ES-I3 (cell line): ENCODE data around the gene HSFX1.
"Not testable (repeated sequence)": the region's sequence is repeated elsewhere in the genome, so short reads cannot be mapped to it uniquely, and the experiment has no call there.

Experiments used
- H3K36me3 ChIP-seq: 2 replicates; pipeline ENCODE4 v1.6.1; 2013; ENCODE audit warnings: mild to moderate bottlenecking, low read length, control low read depth, moderate library complexity; ENCODE audit not compliant: insufficient read depth
- H3K4me1 ChIP-seq: 2 replicates; pipeline ENCODE4 v1.6.1; 2013; ENCODE audit warnings: mild to moderate bottlenecking, control low read depth, low read length; ENCODE audit not compliant: insufficient read depth
- H3K9ac ChIP-seq: 2 replicates; pipeline ENCODE4 v1.6.1; 2013; ENCODE audit warnings: low read depth, mild to moderate bottlenecking, low read length, moderate library complexity
- H3K9me3 ChIP-seq: 2 replicates; pipeline ENCODE4 v1.6.1; 2013; ENCODE audit warnings: mild to moderate bottlenecking, low read length, moderate library complexity; ENCODE audit not compliant: control insufficient read depth, insufficient read depth

Gene HSFX1

DNA sequence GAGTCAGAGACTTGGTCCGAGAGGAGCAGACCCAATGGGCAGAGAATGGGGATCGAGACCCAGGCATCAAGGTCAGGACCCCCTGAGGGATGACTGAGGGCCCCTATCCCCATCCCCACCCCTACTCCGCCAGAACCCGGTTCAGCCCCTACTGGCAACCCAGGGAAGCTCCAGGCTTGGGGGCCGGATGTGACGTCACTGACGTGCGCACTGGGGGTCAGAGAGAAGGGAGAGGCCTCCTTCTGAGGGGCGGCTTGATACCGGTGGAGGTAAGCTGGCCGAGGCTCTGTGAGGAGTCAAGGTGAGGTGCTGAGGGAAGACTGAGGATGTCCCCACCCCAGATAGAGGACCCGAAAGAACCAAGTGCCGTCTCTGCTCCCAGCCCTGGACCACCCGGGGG lies 7.9 kb downstream of the HSFX1 start, which contains the start of gene MAGEA9:
TSS of gene MAGEA9 (plus strand) at position 204 of the 400 bp plus-strand sequence. CDS start 4,281 bp downstream, outside the sequence.
- H3K9me3 ChIP-seq, H3K9ac ChIP-seq, H3K36me3 ChIP-seq, H3K4me1 ChIP-seq: not testable (repeated sequence)

DNA sequence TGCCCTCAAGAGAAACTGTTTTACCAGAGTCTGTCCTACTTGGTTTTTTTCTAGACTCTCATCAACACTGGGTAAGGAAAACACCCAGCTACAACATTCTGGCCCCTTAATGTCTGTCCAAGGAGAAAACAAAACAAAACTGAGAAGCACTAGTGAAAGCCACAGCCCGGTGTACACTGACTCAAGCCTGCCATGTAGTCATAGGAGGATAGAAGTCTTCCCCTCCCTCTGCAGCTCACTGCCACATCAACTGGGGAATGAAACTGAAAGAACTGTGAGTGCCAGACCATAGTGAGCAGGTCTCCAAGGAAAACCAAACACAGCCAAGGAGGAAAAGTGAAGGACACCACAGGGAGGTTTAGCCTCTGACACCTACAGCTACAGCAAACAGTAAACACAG lies 21.7 kb downstream of the HSFX1 start:
- H3K36me3 ChIP-seq, H3K9ac ChIP-seq, H3K4me1 ChIP-seq, H3K9me3 ChIP-seq: not testable (repeated sequence)

DNA sequence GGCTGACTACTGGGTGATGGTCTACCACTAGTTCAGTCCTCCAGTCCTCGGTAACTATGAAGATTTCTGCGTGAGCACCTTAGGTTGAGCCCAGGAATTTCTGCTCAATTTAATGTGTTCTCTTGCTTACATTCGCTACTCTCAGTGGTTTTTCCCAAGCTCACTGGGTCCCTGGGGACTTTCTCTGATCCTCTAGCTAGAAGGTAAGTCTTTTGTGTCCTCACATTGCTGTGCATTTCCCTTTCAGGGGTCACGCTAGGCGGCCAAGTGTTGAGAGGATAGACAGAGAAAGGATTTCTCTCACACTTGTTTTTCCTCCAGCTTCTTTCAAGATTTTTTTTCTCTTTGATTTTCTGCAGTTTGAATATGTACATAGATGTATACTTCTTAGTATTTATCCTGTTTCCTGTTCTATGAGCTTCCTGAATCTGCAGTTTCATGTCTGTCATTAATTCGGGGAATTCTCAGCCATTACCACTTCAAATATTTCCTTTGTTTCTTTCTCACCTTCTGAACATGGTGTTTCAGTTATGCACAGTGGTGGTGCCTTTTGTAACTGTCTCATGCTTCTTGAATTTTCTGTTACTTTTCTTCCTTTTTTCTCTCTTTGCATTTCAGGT lies 25.3 kb downstream of the HSFX1 start:
- no peak overlapping the region for H3K9ac ChIP-seq

DNA sequence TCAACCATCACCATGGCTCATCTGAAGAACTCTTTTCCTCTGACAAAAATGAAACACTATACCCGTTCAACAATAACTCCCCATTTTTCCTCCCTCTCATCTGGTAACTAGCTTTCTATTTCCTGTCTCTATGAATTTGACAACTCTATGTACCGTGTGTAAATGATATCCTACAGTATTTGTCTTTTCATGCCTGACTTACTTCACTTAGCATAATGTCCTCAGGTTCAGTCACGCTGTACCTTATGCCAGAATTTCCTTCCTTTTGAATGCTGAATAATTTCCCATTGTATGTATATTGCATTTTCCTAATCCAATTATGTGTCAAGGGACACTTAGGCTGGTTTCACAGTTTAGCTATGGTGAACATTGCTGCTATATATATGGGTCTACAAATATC lies 26.1 kb downstream of the HSFX1 start:
- no peaks in the 10 kb centered on the region for H3K36me3 ChIP-seq
- H3K9me3 ChIP-seq = no peaks in the 10 kb centered on the region
- H3K9ac ChIP-seq = no peak overlapping the region
- no peaks in the 10 kb centered on the region for H3K4me1 ChIP-seq

More for the DNA sequence above, 25.3 kb downstream of the HSFX1 start:
- H3K9me3 ChIP-seq = no peaks in the 10 kb centered on the region
- H3K4me1 ChIP-seq = no peaks in the 10 kb centered on the region
- no peaks in the 10 kb centered on the region for H3K36me3 ChIP-seq

DNA sequence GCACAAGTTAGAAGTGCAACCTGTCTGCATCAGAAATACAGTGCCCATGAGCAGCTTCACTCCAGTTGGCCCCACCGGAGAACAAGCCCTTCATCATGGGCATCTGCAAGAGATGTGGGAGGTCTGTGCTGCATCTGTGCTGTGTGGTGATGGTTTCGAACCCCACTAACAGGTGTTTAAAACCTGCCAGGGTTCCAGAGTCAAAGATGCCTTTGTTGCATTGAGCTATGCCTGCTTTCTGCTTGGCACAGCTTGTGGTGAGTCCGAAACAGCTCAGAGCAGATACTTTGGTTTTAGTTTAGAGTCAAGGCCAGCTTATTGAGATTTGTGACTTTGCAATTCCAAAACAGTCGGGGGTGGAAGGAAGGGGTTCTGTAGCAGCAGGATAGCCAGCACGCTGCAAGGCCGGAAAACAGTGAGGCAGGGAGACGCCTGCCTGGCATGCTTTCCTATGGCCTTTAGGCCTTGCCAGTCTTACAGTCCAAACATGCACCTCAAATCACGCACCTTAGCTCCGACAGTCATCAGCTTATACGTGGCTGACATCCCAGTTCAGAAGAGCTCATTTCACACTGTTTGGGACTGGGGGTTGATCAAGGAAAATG lies 29.7 kb downstream of the HSFX1 start:
- Histone ChIP-seq H3K9ac (no peak overlapping the region), H3K4me1 (no peaks in the 10 kb centered on the region), H3K36me3 (no peaks in the 10 kb centered on the region), H3K9me3 (no peaks in the 10 kb centered on the region)

DNA sequence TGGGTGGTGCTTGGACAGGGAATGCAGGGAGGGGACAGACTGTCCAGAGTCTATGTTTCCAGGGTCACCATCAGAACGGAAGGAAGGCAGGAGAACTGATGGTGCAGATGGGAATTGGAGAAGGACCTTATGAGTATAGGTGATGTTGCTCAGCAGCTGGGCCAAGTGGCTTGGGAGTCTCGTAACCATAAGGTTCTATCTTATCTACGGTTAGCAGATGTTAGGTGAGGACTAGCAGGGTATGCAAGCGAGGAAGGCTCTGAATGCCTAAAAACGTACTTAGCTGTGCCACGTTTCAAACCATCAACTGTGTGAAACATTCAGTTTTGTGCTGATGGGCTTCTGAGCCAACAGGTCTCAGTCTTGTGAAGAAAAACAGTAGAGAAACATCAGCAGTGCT lies 30.2 kb downstream of the HSFX1 start:
- Histone ChIP-seq H3K4me1 (no peaks in the 10 kb centered on the region), H3K36me3 (no peaks in the 10 kb centered on the region), H3K9me3 (no peaks in the 10 kb centered on the region), H3K9ac (no peak overlapping the region)

DNA sequence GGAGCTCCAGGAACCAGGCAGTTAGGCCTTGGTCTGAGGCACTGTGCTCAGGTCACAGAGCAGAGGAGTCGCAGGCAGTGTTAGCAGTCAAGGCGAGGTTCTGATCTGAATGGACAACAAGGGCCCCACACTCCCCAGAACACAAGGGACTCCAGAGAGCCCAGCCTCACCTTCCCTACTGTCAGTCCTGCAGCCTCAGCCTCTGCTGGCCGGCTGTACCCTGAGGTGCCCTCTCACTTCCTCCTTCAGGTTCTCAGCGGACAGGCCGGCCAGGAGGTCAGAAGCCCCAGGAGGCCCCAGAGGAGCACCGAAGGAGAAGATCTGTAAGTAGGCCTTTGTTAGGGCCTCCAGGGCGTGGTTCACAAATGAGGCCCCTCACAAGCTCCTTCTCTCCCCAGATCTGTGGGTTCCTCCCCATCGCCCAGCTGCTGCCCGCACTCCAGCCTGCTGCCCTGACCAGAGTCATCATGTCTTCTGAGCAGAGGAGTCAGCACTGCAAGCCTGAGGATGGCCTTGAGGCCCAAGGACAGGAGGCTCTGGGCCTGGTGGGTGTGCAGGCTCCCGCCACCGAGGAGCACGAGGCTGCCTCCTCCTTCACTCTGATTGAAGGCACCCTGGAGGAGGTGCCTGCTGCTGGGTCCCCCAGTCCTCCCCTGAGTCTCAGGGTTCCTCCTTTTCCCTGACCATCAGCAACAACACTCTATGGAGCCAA lies 34.0 kb downstream of the HSFX1 start:
- H3K9ac ChIP-seq = no peak overlapping the region
- no peaks in the 10 kb centered on the region for H3K4me1 ChIP-seq

DNA sequence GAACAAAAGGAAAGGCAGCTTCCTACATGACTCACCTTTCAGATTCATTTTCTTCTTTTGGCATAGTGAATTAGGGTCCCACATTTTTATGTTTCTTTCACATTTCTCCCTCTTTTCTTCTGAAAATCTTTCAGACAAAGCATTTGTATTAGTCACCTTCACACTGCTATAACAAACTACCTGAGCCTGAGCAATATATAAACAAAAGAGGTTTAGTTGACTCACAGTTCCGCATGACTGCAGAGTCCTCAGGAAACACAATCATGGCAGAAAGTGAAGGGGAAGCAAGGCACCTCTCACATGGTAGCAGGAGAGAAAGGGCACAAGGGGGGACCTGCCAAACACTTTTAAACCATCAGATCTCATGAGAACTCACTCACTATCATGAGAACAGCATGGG lies 44.8 kb downstream of the HSFX1 start:
- no peaks in the 10 kb centered on the region for H3K4me1 ChIP-seq
- no peaks in the 10 kb centered on the region for H3K36me3 ChIP-seq

More for the DNA sequence above, 34.0 kb downstream of the HSFX1 start:
- Histone ChIP-seq H3K36me3 (no peaks in the 10 kb centered on the region), H3K9me3 (no peaks in the 10 kb centered on the region)

DNA sequence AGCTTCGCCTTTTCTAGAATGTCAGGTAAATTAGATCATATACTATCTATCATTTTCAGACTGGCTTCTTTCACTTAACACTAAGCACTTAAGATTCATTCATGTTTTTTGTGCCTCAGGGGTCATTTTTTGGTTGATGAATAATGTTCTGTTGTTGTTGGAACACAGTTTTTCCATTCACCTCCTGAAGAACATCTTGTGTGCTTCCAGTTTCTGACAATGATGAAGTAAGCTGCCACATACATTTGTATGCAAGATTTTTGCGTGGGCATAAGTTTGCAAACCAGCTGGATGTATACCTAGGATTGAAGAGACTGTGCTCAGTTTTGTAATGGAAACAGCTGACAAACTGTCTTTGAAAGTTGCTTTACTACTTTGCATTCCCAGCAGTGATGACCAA lies 45.5 kb downstream of the HSFX1 start:
- no peaks in the 10 kb centered on the region; the same call in 1 of the 2 replicates for H3K9me3 ChIP-seq
- no peaks in the 10 kb centered on the region for H3K4me1 ChIP-seq
- H3K36me3 ChIP-seq = no peaks in the 10 kb centered on the region
- no peak overlapping the region for H3K9ac ChIP-seq

More for the DNA sequence above, 44.8 kb downstream of the HSFX1 start:
- no peak overlapping the region for H3K9ac ChIP-seq
- no peaks in the 10 kb centered on the region; the same call in 1 of the 2 replicates for H3K9me3 ChIP-seq

DNA sequence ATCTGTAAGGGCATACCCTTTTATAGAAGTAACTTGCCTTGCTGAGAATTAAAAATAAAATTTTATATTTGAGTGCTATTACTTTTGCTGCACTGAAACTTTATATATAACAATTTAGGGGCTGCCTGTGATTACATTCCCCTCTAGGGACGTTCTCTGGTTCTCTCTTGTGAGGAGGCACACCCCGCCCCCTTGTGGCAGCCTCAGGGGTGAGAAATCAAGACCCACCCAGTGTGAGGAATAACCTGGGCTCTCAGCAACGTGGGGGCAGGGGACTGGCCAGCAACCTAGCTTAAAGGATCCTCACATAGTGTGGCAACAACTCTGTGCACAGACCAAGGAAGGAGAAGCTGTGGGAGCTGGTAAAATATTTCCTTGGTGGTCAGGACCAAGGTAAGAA lies 51.6 kb downstream of the HSFX1 start:
- H3K9me3 ChIP-seq = no peaks in the 10 kb centered on the region
- no peaks in the 10 kb centered on the region for H3K36me3 ChIP-seq
- H3K4me1 ChIP-seq = peaks cover 26% of the 10 kb centered on the region
- no peak overlapping the region for H3K9ac ChIP-seq
